K562 (cell line): Measurements from ENCODE around the gene TSHR. TPM values are rescaled to one million over a fixed set of nuclear protein-coding genes. Genes with fewer than 3 reads are reported as not detected.

Experiments used
- ATAC-seq: fragments of 200-7000 bp; cut with Tn5 transposase; 3 replicates; pipeline ENCODE4 v1.9.1; 2020; ENCODE audit warnings: moderate library complexity
- BruUV-seq: library from RNA; stranded (reverse); fragments of 400-500 nt; replicated peaks from 2 replicates; lab custom pipeline; 2021; lab: Mats Ljungman, UMichigan
- CTCF ChIA-PET: fragments of 300-600 bp; formaldehyde crosslinking; extraction: SDS; loops from one replicate; lab custom pipeline; 2021; ENCODE audit warnings: low intra/inter-chr PET ratio; lab: Yijun Ruan, JAX
- POLR2A ChIA-PET: fragments of 300-600, 350-650 bp; sonication (Branson Sonifier 250); formaldehyde crosslinking; extraction: SDS; loops from one replicate; lab custom pipeline; 2021; ENCODE audit warnings: antibody characterized with exemption, inconsistent platforms; lab: Yijun Ruan, JAX
- DNase-seq, 4 experiments: peaks; one replicate each; pipeline versions ENCODE4 v3.0.0 to v3.0.0-alpha.2; 2011 to 2018; ENCODE audit warnings: low spot score in 3 of 4, mixed read lengths in 3 of 4; ENCODE audit errors: extremely low read depth in 1 of 4
- FAIRE-seq: peaks from 2 replicates; lab custom pipeline; 2011; peaks lifted over from hg19 to GRCh38; lab: Jason Lieb, UNC
- H2AFZ ChIP-seq: 2 replicates; pipeline ENCODE4 v1.6.0; 2011; ENCODE audit warnings: low read depth, low read length, control low read depth, inconsistent platforms
- H3K27ac ChIP-seq: fragments of 200-600 bp; 3 replicates; pipeline ENCODE4 v1.8.0; 2011; ENCODE audit warnings: low read depth, mild to moderate bottlenecking, control low read depth, inconsistent platforms, low read length, moderate library complexity, mixed read lengths; ENCODE audit errors: extremely low read depth
- H3K27me3 ChIP-seq, 2 experiments: fragments of 300-600 bp in 1 of 2; 2 replicates in 1 of 2; 3 replicates in 1 of 2; pipeline versions ENCODE4 v1.6.0 to v1.8.0; 2011; ENCODE audit warnings: inconsistent platforms in 2 of 2, low read length in 2 of 2, mild to moderate bottlenecking in 1 of 2, mixed read lengths in 1 of 2, moderate library complexity in 1 of 2; ENCODE audit not compliant: control insufficient read depth in 2 of 2, insufficient read depth in 2 of 2
- H3K36me3 ChIP-seq: fragments of 300-600 bp; 3 replicates; pipeline ENCODE4 v1.8.0; 2011; ENCODE audit warnings: mild to moderate bottlenecking, low read length, inconsistent platforms; ENCODE audit not compliant: control insufficient read depth, insufficient read depth
- H3K4me1 ChIP-seq, 2 experiments: fragments of 200-600 bp in 1 of 2; replicated peaks in 1 of 2; 2 replicates in 1 of 2; 3 replicates in 1 of 2; pipeline versions ENCODE4 v1.5.1 to v1.8.0; 2011; ENCODE audit warnings: inconsistent platforms in 2 of 2, low read length in 2 of 2, mild to moderate bottlenecking in 1 of 2, mixed read lengths in 1 of 2, moderate library complexity in 1 of 2; ENCODE audit not compliant: control insufficient read depth in 2 of 2, insufficient read depth in 2 of 2
- H3K4me2 ChIP-seq: 2 replicates; pipeline ENCODE4 v1.6.1; 2011; ENCODE audit warnings: low read length, control low read depth, inconsistent platforms, mixed read lengths; ENCODE audit not compliant: insufficient read depth
- H3K4me3 ChIP-seq: fragments of 200-600 bp; sonication (generic), shearing (Covaris generic); 2 replicates; pipeline ENCODE4 v1.5.1; 2016; ENCODE audit warnings: control low read depth, inconsistent platforms
- H3K79me2 ChIP-seq: fragments of 200-600 bp; 3 replicates; pipeline ENCODE4 v1.8.0; 2011; ENCODE audit warnings: low read length, inconsistent platforms; ENCODE audit not compliant: control insufficient read depth, insufficient read depth
- H3K9ac ChIP-seq, 2 experiments: 2 replicates each; pipeline versions ENCODE4 v1.6.0 to v1.6.1; 2011; ENCODE audit warnings: low read depth in 2 of 2, low read length in 2 of 2, control low read depth in 1 of 2, inconsistent platforms in 1 of 2, mild to moderate bottlenecking in 1 of 2, mixed read lengths in 1 of 2; ENCODE audit not compliant: insufficient read depth in 1 of 2
- H3K9me1 ChIP-seq: one replicate; pipeline ENCODE4 v1.6.0; 2011; ENCODE audit warnings: inconsistent platforms, mild to moderate bottlenecking, low read length, moderate library complexity; ENCODE audit not compliant: control insufficient read depth, insufficient read depth
- H3K9me3 ChIP-seq: replicated peaks from 2 replicates; pipeline ENCODE4 v1.5.1; 2011; ENCODE audit warnings: low read depth, low read length, inconsistent platforms; ENCODE audit not compliant: control insufficient read depth, insufficient read depth
- H4K20me1 ChIP-seq: replicated peaks from 2 replicates; pipeline ENCODE4 v1.6.1; 2011; ENCODE audit warnings: low read length, inconsistent platforms, mixed read lengths; ENCODE audit not compliant: control insufficient read depth, insufficient read depth
- BCOR ChIP-seq: fragments of 450-650 bp; IDR thresholded peaks from 2 replicates; pipeline ENCODE4 v1.6.1; 2016
- DEAF1 ChIP-seq: fragments of 450-650 bp; formaldehyde crosslinking; IDR thresholded peaks from 2 replicates; pipeline ENCODE4 v1.4.0; 2020; ENCODE audit warnings: mild to moderate bottlenecking, moderate library complexity
- EGR1 ChIP-seq: fragments of 450-650 bp; conservative IDR thresholded peaks from 2 replicates; pipeline ENCODE4 v1.6.1; 2017; ENCODE audit warnings: mild to moderate bottlenecking
- FOXP1 ChIP-seq: sonication (generic); formaldehyde crosslinking; IDR thresholded peaks from 2 replicates; pipeline ENCODE4 v1.8.0; 2022; ENCODE audit warnings: mild to moderate bottlenecking, missing genetic modification reagents
- HIVEP1 ChIP-seq: fragments of 250-450 bp; sonication (Bioruptor Pico); IDR thresholded peaks from 2 replicates; pipeline ENCODE4 v1.4.0; 2020; ENCODE audit warnings: mild to moderate bottlenecking
- POLR2AphosphoS2 ChIP-seq: IDR thresholded peaks from 2 replicates; pipeline ENCODE4 v1.6.1; 2012; ENCODE audit warnings: low read length, improper control_type of control experiment
- POLR2B ChIP-seq: fragments of 450-650 bp; IDR thresholded peaks from 2 replicates; pipeline ENCODE4 v1.6.1; 2018; ENCODE audit warnings: low read depth; ENCODE audit not compliant: partially characterized antibody
- SREBF1 ChIP-seq: fragments of 150-350 bp; IDR thresholded peaks from 2 replicates; pipeline ENCODE4 v1.6.1; 2014; ENCODE audit warnings: antibody characterized with exemption, low read depth, low read length, borderline replicate concordance
- TBL1XR1 ChIP-seq, 2 experiments: IDR thresholded peaks; 2 replicates each; pipeline ENCODE4 v1.6.1; 2012; ENCODE audit warnings: improper control_type of control experiment in 2 of 2, low read length in 2 of 2, mild to moderate bottlenecking in 1 of 2
- U2AF2 ChIP-seq: fragments of 200-400 bp; formaldehyde crosslinking; optimal IDR thresholded peaks from 2 replicates; pipeline ENCODE3; 2017; ENCODE audit warnings: low read depth, mild to moderate bottlenecking, low read length
- ZNF263 ChIP-seq: sonication (generic); formaldehyde crosslinking; IDR thresholded peaks from 2 replicates; pipeline ENCODE4 v1.8.0; 2022; ENCODE audit warnings: mild to moderate bottlenecking, missing genetic modification reagents, borderline replicate concordance
- ZNF589 ChIP-seq: fragments of 200-800 bp; sonication (Bioruptor generic); IDR thresholded peaks from 2 replicates; pipeline ENCODE4 v1.6.1; 2016; ENCODE audit warnings: low read depth, missing genetic modification characterization, missing compliant biosample characterization
- WGBS: fragments of 100-300 bp; shearing (Covaris generic); methylation state at CpG from one replicate; pipeline ENCODE4 v1.1.6; 2016; ENCODE audit warnings: low coverage, mixed read lengths; ENCODE audit not compliant: insufficient coverage; ENCODE audit errors: missing lambda C conversion rate; 5-methylcytosine and 5-hydroxymethylcytosine counted together
- in situ Hi-C: fragments of 300-500 bp; cut with MboI; formaldehyde crosslinking; loops from 4 replicates; pipeline ENCODE4 v1.15.0; 2018; ENCODE audit warnings: inconsistent platforms, mixed read lengths
- intact Hi-C: fragments of 100-400 bp; cut with micrococcal nuclease; formaldehyde crosslinking; loops from 2 replicates; pipeline ENCODE4 v1.14.2; 2022
- polyA plus RNA-seq, 8 experiments: library from polyadenylated mRNA; depleted of rRNA in 4 of 8; stranded (reverse) in 5 of 8; unstranded in 3 of 8; fragments of >200 nt; fragmentation: Nextera tagmentation in 2 of 8; fragmentation: Illumina TruSeq in 1 of 8; extraction: Ambion mirVana in 2 of 8; extraction: Trizol in 1 of 8; gene quantifications; 2 replicates each; pipeline versions ENCODE4 v1.2.1 to v1.2.3, GENCODE V29; 2011 to 2014; ENCODE audit warnings: inconsistent platforms in 1 of 8, missing spikeins in 1 of 8
- total RNA-seq, 7 experiments: library from RNA; depleted of rRNA in 6 of 7; stranded (reverse); fragments of >200 nt in 6 of 7; fragmentation: Illumina TruSeq in 2 of 7; extraction: Trizol in 2 of 7; gene quantifications; 2 replicates each; pipeline versions ENCODE4 v1.2.1 to v1.2.3, GENCODE V29; 2011 to 2021; ENCODE audit warnings: low replicate concordance in 1 of 7
- TF ChIP-seq, protein P1 (sequence below): fragments of 450-650 bp; formaldehyde crosslinking; IDR thresholded peaks from 2 replicates; pipeline ENCODE4 v1.4.0; 2020; ENCODE audit warnings: mild to moderate bottlenecking
- TF ChIP-seq, protein P2 (sequence below): fragments of 200-400 bp; formaldehyde crosslinking; IDR thresholded peaks from 2 replicates; pipeline ENCODE4 v1.6.1; 2017; ENCODE audit warnings: mild to moderate bottlenecking, low read depth, low read length, moderate library complexity
- TF ChIP-seq, protein P3 (sequence below), 2 experiments: IDR thresholded peaks; 2 replicates each; pipeline ENCODE4 v1.6.1; 2012; ENCODE audit warnings: improper control_type of control experiment in 2 of 2, low read depth in 2 of 2, low read length in 2 of 2, borderline replicate concordance in 1 of 2

The TSHR gene
- total and polyA plus RNA-seq, 9 of the 15 experiments (the other 6 are each of a cell fraction or from before 2014, with no cell fraction given): 0.01 to 0.10 TPM; not detected in 7

DNA sequence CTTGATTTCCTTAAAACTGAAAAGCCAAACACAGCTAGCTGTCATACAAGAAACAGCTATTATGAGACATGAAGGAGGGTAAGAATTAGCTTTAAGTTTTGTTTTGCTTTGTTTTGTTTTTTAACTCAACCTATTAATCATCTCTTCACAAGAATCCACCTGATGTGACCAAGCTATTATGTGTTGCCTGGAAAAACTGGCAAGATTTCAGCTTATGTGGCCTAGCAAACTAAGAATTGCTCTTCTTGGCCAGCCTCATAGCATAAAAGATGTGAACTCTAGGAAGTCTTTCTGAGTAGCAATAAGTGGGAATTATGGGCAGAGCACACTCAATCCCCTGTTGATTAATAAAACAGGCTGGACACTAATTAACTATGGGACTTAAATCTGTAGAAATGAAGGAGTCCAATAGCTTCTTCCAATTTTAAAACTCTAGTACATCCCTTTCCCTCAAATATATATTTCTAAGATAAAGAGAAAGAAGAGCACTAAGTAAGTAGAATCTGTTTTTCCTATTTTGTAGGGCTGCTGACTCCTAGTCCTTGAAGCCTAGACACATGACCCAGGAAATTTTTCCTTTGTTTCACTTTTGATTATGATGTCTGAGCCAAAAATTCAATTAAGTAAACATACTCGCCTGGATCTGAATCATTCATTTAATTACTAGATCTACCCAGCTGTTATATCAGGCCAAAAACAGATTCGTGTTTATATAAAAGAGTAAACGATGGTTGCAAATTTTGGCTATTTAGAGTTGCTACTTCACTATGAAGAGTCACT, 189.6 kb downstream of the TSHR start:
- DNase-seq (no peak), FAIRE-seq (no peak), ATAC-seq (no peak)
- no peaks in the 10 kb centered on the region for H4K20me1 ChIP-seq
- no peak overlapping the region for H3K9ac ChIP-seq
- BruUV-seq: no TSS peak
- intact Hi-C loops: no loop called here
- H3K9me1 ChIP-seq: no peaks in the 10 kb centered on the region
- no peak overlapping the region for H3K4me2 ChIP-seq
- no peak overlapping the region for H3K4me3 ChIP-seq
- ChIA-PET POLR2A (interaction anchor here (1.0 kb wide), 1 partner anchor 10 kb away, joined by 3 read pairs; no protein-coding TSS in a partner anchor), CTCF (no interaction called here)
- WGBS: 6% methylated on average over 3 of the region's 3 CpGs
- no peaks in the 10 kb centered on the region for H3K4me1 ChIP-seq
- no peak overlapping the region for H3K27ac ChIP-seq
- H3K36me3 ChIP-seq: no peaks in the 10 kb centered on the region
- H2AFZ ChIP-seq: no peak overlapping the region
- H3K79me2 ChIP-seq: no peaks in the 10 kb centered on the region
- H3K27me3 ChIP-seq: no peaks in the 10 kb centered on the region; a peak in 1 of 5 replicates
- H3K9me3 ChIP-seq: no peaks in the 10 kb centered on the region
- in situ Hi-C loops: no loop called here
- no peak for TF ChIP-seq DEAF1 (CRISPR knock-in tag)
- TF ChIP-seq HIVEP1 (CRISPR knock-in tag): no peak
- TF ChIP-seq, protein P1, sequence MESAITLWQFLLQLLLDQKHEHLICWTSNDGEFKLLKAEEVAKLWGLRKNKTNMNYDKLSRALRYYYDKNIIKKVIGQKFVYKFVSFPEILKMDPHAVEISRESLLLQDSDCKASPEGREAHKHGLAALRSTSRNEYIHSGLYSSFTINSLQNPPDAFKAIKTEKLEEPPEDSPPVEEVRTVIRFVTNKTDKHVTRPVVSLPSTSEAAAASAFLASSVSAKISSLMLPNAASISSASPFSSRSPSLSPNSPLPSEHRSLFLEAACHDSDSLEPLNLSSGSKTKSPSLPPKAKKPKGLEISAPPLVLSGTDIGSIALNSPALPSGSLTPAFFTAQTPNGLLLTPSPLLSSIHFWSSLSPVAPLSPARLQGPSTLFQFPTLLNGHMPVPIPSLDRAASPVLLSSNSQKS: no peak
- TF ChIP-seq BCOR: no peak
- no peak for TF ChIP-seq POLR2B
- no peak for TF ChIP-seq ZNF589 (CRISPR knock-in tag)
- TF ChIP-seq, protein P2, sequence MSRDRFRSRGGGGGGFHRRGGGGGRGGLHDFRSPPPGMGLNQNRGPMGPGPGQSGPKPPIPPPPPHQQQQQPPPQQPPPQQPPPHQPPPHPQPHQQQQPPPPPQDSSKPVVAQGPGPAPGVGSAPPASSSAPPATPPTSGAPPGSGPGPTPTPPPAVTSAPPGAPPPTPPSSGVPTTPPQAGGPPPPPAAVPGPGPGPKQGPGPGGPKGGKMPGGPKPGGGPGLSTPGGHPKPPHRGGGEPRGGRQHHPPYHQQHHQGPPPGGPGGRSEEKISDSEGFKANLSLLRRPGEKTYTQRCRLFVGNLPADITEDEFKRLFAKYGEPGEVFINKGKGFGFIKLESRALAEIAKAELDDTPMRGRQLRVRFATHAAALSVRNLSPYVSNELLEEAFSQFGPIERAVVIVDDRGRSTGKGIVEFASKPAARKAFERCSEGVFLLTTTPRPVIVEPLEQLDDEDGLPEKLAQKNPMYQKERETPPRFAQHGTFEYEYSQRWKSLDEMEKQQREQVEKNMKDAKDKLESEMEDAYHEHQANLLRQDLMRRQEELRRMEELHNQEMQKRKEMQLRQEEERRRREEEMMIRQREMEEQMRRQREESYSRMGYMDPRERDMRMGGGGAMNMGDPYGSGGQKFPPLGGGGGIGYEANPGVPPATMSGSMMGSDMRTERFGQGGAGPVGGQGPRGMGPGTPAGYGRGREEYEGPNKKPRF: no peak
- no peak for TF ChIP-seq TBL1XR1 (IDR thresholded peaks at IDR 0.05; ENCODE audit: low read length in 2 of 2)
- no peak for TF ChIP-seq FOXP1 (CRISPR knock-in tag)
- TF ChIP-seq, protein P3, sequence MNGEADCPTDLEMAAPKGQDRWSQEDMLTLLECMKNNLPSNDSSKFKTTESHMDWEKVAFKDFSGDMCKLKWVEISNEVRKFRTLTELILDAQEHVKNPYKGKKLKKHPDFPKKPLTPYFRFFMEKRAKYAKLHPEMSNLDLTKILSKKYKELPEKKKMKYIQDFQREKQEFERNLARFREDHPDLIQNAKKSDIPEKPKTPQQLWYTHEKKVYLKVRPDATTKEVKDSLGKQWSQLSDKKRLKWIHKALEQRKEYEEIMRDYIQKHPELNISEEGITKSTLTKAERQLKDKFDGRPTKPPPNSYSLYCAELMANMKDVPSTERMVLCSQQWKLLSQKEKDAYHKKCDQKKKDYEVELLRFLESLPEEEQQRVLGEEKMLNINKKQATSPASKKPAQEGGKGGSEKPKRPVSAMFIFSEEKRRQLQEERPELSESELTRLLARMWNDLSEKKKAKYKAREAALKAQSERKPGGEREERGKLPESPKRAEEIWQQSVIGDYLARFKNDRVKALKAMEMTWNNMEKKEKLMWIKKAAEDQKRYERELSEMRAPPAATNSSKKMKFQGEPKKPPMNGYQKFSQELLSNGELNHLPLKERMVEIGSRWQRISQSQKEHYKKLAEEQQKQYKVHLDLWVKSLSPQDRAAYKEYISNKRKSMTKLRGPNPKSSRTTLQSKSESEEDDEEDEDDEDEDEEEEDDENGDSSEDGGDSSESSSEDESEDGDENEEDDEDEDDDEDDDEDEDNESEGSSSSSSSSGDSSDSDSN (IDR thresholded peaks at IDR 0.05; ENCODE audit: borderline replicate concordance in 1 of 2, low read depth in 2 of 2, low read length in 2 of 2): no peak
- no peak for TF ChIP-seq ZNF263 (CRISPR knock-in tag)
- no peak for TF ChIP-seq EGR1
- TF ChIP-seq POLR2AphosphoS2: no peak
- TF ChIP-seq SREBF1: no peak
- TF ChIP-seq U2AF2: no peak
